ENCODE data around the gene RBMS3.

Gene RBMS3

GRCh38 chr3:29481249-29481648 lies 200.4 kb downstream of the RBMS3 start:
- DNase-seq (ENCODE audit: low read depth, low spot score) = no peak

- DNase-seq (ENCODE audit: low read depth, low spot score) = no peak
Observed at GRCh38 chr3:29481969-29482767, 201.3 kb downstream of the RBMS3 start.

GRCh38 chr3:29484633-29485032 lies 203.8 kb downstream of the RBMS3 start:
- no peak for DNase-seq (ENCODE audit: low read depth, low spot score)

- no peak for DNase-seq (ENCODE audit: low read depth, low spot score)
Observed at GRCh38 chr3:29486096-29486495, 205.2 kb downstream of the RBMS3 start.

GRCh38 chr3:29486917-29487316 lies 206.0 kb downstream of the RBMS3 start:
- no peak for DNase-seq (ENCODE audit: low read depth, low spot score)

- no peak for DNase-seq (ENCODE audit: low read depth, low spot score)
Observed at GRCh38 chr3:29488922-29489321, 208.1 kb downstream of the RBMS3 start.

- DNase-seq (ENCODE audit: low read depth, low spot score) = no peak
Observed at GRCh38 chr3:29493109-29493508, 212.2 kb downstream of the RBMS3 start.

- DNase-seq (ENCODE audit: low read depth, low spot score) = no peak
Observed at GRCh38 chr3:29494305-29495036, 213.6 kb downstream of the RBMS3 start.

GRCh38 chr3:29497282-29497681 lies 216.4 kb downstream of the RBMS3 start:
- DNase-seq (ENCODE audit: low read depth, low spot score) = no peak

GRCh38 chr3:29502771-29503170 lies 221.9 kb downstream of the RBMS3 start:
- no peak for DNase-seq (ENCODE audit: low read depth, low spot score)

- no peak for DNase-seq (ENCODE audit: low read depth, low spot score)
Observed at GRCh38 chr3:29503314-29503713, 222.4 kb downstream of the RBMS3 start.

- DNase-seq (ENCODE audit: low read depth, low spot score) = no peak
Observed at GRCh38 chr3:29503958-29504357, 223.1 kb downstream of the RBMS3 start.

GRCh38 chr3:29506502-29506901 lies 225.6 kb downstream of the RBMS3 start:
- DNase-seq (ENCODE audit: low read depth, low spot score) = no peak

- no peak for DNase-seq (ENCODE audit: low read depth, low spot score)
Observed at GRCh38 chr3:29511701-29512100, 230.8 kb downstream of the RBMS3 start.

- no peak for DNase-seq (ENCODE audit: low read depth, low spot score)
Observed at GRCh38 chr3:29512641-29513040, 231.8 kb downstream of the RBMS3 start.

GRCh38 chr3:29513236-29513635 lies 232.4 kb downstream of the RBMS3 start:
- no peak for DNase-seq (ENCODE audit: low read depth, low spot score)

GRCh38 chr3:29514170-29514569 lies 233.3 kb downstream of the RBMS3 start:
- DNase-seq (ENCODE audit: low read depth, low spot score) = no peak

- DNase-seq (ENCODE audit: low read depth, low spot score) = no peak
Observed at GRCh38 chr3:29514912-29515311, 234.0 kb downstream of the RBMS3 start.

GRCh38 chr3:29515451-29515850 lies 234.6 kb downstream of the RBMS3 start:
- DNase-seq (ENCODE audit: low read depth, low spot score) = no peak

- DNase-seq (ENCODE audit: low read depth, low spot score) = no peak
Observed at GRCh38 chr3:29516164-29516563, 235.3 kb downstream of the RBMS3 start.

- DNase-seq (ENCODE audit: low read depth, low spot score) = no peak
Observed at GRCh38 chr3:29520764-29521163, 239.9 kb downstream of the RBMS3 start.

- no peak for DNase-seq (ENCODE audit: low read depth, low spot score)
Observed at GRCh38 chr3:29521293-29521692, 240.4 kb downstream of the RBMS3 start.

- DNase-seq (ENCODE audit: low read depth, low spot score) = no peak
Observed at GRCh38 chr3:29521751-29522150, 240.9 kb downstream of the RBMS3 start.

All from activated CD4-positive, CD25-positive, alpha-beta regulatory T cell treated with anti-CD3 and anti-CD28 coated beads, Interleukin-2, amount 50 U/mL, for 16 hours (primary cell).